ENCODE results near the gene CTNNA3. TPM values are rescaled to one million over a fixed set of nuclear protein-coding genes. Genes with fewer than 3 reads are reported as not detected.

The CTNNA3 gene
- total and polyA plus RNA-seq, 7 donors = under 0.01 to 4.6 (median 2.4) TPM; not detected in 1

GRCh38 chr10:66586073-66586472 is 1109.9 kb downstream of the CTNNA3 start:
- intact Hi-C loops (cut with DNase I) = no loop called here

GRCh38 chr10:66575251-66575855 is 1120.6 kb downstream of the CTNNA3 start:
- H3K4me3 ChIP-seq = no peak overlapping the region
- H3K4me1 ChIP-seq = no peaks in the 10 kb centered on the region
- peaks cover 0 to 2% (median 0%) of the 10 kb centered on the region in 4 donors for H3K9me3 ChIP-seq
- H3K27me3 ChIP-seq = no peaks in the 10 kb centered on the region
- no peak overlapping the region for H3K27ac ChIP-seq
- DNase-seq = no peak
- no peaks in the 10 kb centered on the region for H3K36me3 ChIP-seq
- intact Hi-C loops (cut with DNase I) = no loop called here
- WGBS, 2 donors = 82 to 83% methylated on average over 2 of the region's 2 CpGs
- TF ChIP-seq CTCF (IDR thresholded peaks at IDR 0.05) = no peak
- no peak for TF ChIP-seq POLR2AphosphoS5 (IDR thresholded peaks at IDR 0.05)
- no peak for TF ChIP-seq EP300 (IDR thresholded peaks at IDR 0.05)
- no peak for TF ChIP-seq POLR2A (IDR thresholded peaks at IDR 0.05)

More at GRCh38 chr10:66586073-66586472, 1109.9 kb downstream of the CTNNA3 start:
- Histone ChIP-seq H3K4me3 (no peak overlapping the region), H3K36me3 (no peaks in the 10 kb centered on the region), H3K27ac (no peak overlapping the region), H3K9me3 (no peaks in the 10 kb centered on the region), H3K27me3 (no peaks in the 10 kb centered on the region), H3K4me1 (no peaks in the 10 kb centered on the region)
- WGBS, 2 donors = 22 to 41% methylated on average over 5 of the region's 5 CpGs
- TF ChIP-seq EP300 (IDR thresholded peaks at IDR 0.05) (no peak), POLR2A (IDR thresholded peaks at IDR 0.05) (no peak), POLR2AphosphoS5 (IDR thresholded peaks at IDR 0.05) (no peak)
- DNase-seq = no peak

GRCh38 chr10:66572700-66573099 is 1123.3 kb downstream of the CTNNA3 start:
- Histone ChIP-seq H3K27ac (no peak overlapping the region), H3K36me3 (no peaks in the 10 kb centered on the region), H3K4me1 (no peaks in the 10 kb centered on the region), H3K27me3 (no peaks in the 10 kb centered on the region), H3K4me3 (no peak overlapping the region), H3K9me3 (peaks cover 0 to 2% (median 0%) of the 10 kb centered on the region in 4 donors)
- no peak for DNase-seq
- 36 to 66% methylated on average over 2 of the region's 2 CpGs for WGBS, 2 donors
- intact Hi-C loops (cut with DNase I) = no loop called here
- TF ChIP-seq CTCF (IDR thresholded peaks at IDR 0.05) (no peak), EP300 (IDR thresholded peaks at IDR 0.05) (no peak), POLR2AphosphoS5 (IDR thresholded peaks at IDR 0.05) (no peak)

DNA sequence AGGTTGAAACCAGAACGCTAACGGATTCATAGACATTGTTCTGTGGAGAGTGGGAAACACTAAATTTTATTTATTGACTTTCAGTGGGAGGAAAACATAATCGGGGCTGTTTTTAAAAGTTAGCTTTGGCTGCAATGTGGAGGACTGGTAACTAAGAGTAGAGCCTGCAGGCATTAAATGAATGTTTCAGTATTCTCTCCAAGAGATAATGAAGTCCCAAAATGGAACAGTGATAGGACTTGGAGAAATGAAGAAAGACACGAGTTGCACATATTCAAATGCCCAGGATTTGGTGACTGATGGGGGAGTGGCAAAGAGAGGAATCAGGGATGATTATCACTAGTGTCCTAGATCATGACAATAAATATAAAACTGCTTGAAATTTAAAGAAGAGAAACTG is 1130.0 kb downstream of the CTNNA3 start:
- H3K4me3 ChIP-seq = no peak overlapping the region

DNA sequence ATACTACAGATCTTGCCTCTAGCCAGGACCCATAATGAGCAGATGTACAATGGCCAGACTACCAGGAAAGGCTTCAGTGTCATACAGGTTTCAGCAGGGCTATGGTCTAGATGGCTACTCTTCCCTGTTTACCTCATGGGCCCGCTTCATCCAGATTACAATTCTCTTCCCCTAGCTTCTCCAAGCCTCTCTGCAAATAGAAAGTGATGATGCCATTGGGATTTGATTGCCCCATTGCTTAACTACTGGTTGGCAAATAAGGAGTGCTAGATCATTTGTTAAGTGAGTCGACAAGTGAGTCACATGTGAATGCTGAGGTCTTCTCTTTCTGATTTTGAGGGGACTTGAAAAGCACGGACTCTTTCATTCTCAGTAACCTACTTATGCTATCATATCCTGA is 1131.7 kb downstream of the CTNNA3 start:
- WGBS, 2 donors = 27 to 51% methylated on average over 3 of the region's 3 CpGs
- no peaks in the 10 kb centered on the region for H3K27me3 ChIP-seq
- H3K4me1 ChIP-seq = no peaks in the 10 kb centered on the region
- H3K36me3 ChIP-seq = no peaks in the 10 kb centered on the region
- no peak for TF ChIP-seq CTCF (IDR thresholded peaks at IDR 0.05)
- no peak for TF ChIP-seq POLR2A (IDR thresholded peaks at IDR 0.05)
- TF ChIP-seq EP300 (IDR thresholded peaks at IDR 0.05) = no peak
- no peak for TF ChIP-seq POLR2AphosphoS5 (IDR thresholded peaks at IDR 0.05)
- no peaks in the 10 kb centered on the region for H3K9me3 ChIP-seq
- intact Hi-C loops (cut with DNase I) = no loop called here
- DNase-seq = no peak
- H3K27ac ChIP-seq = no peak overlapping the region
- H3K4me3 ChIP-seq = no peak overlapping the region

More for the DNA sequence above, 1130.0 kb downstream of the CTNNA3 start:
- no peaks in the 10 kb centered on the region for H3K27me3 ChIP-seq
- no peaks in the 10 kb centered on the region for H3K4me1 ChIP-seq
- WGBS, 2 donors = 56 to 69% methylated on average over 4 of the region's 4 CpGs
- no peak for TF ChIP-seq POLR2AphosphoS5 (IDR thresholded peaks at IDR 0.05)
- no peak for TF ChIP-seq EP300 (IDR thresholded peaks at IDR 0.05)
- no peak for TF ChIP-seq POLR2A (IDR thresholded peaks at IDR 0.05)
- TF ChIP-seq CTCF (IDR thresholded peaks at IDR 0.05) = no peak
- no peak overlapping the region for H3K27ac ChIP-seq
- intact Hi-C loops (cut with DNase I) = no loop called here
- no peaks in the 10 kb centered on the region for H3K9me3 ChIP-seq
- no peaks in the 10 kb centered on the region for H3K36me3 ChIP-seq
- no peak for DNase-seq
